H1 (cell line): Measurements from ENCODE around the gene PFKFB3. TPM values are rescaled to one million over a fixed set of nuclear protein-coding genes. Genes with fewer than 3 reads are reported as not detected.

ENCODE experiments used
- CTCF ChIA-PET: fragments of 300-600 bp; sonication (Branson Sonifier 250); formaldehyde crosslinking; loops from one replicate; lab custom pipeline; 2021; ENCODE audit not compliant: partially characterized antibody; lab: Charles Lee
- POLR2A ChIA-PET: fragments of 300-600 bp; sonication (Branson Sonifier 250); formaldehyde crosslinking; loops from one replicate; lab custom pipeline; 2021; ENCODE audit warnings: inconsistent platforms; ENCODE audit not compliant: partially characterized antibody; lab: Charles Lee
- DNase-seq, 2 experiments: peaks; one replicate each; pipeline versions ENCODE4 v3.0.0 to v3.0.0-alpha.2; 2010 to 2022; ENCODE audit warnings: low spot score in 2 of 2, low read depth in 1 of 2, mixed read lengths in 1 of 2
- FAIRE-seq: peaks from 2 replicates; lab custom pipeline; 2011; peaks lifted over from hg19 to GRCh38; lab: Jason Lieb, UNC
- H2AFZ ChIP-seq: 2 replicates; pipeline ENCODE4 v1.8.1; 2012; ENCODE audit warnings: low read length, inconsistent platforms
- H2AK5ac ChIP-seq: 2 replicates; pipeline ENCODE4 v1.6.1; 2013; ENCODE audit warnings: low read depth, low read length
- H2BK120ac ChIP-seq: replicated peaks from 2 replicates; pipeline ENCODE3; 2013; ENCODE audit warnings: low read depth, low read length, inconsistent platforms
- H2BK12ac ChIP-seq: 2 replicates; pipeline ENCODE4 v1.6.1; 2013; ENCODE audit warnings: low read depth, low read length
- H2BK15ac ChIP-seq: 2 replicates; pipeline ENCODE4 v1.6.1; 2013; ENCODE audit warnings: low read length
- H2BK20ac ChIP-seq: 2 replicates; pipeline ENCODE4 v1.6.1; 2013; ENCODE audit warnings: low read length
- H2BK5ac ChIP-seq: 2 replicates; pipeline ENCODE4 v1.6.1; 2013; ENCODE audit warnings: low read depth, low read length
- H3K14ac ChIP-seq: 2 replicates; pipeline ENCODE4 v1.6.1; 2013; ENCODE audit warnings: inconsistent platforms; ENCODE audit not compliant: insufficient read length
- H3K18ac ChIP-seq: 2 replicates; pipeline ENCODE4 v1.6.1; 2013; ENCODE audit warnings: low read length; ENCODE audit errors: extremely low read depth
- H3K23ac ChIP-seq: 2 replicates; pipeline ENCODE4 v1.6.1; 2013; ENCODE audit warnings: inconsistent platforms; ENCODE audit not compliant: insufficient read length
- H3K23me2 ChIP-seq: 2 replicates; pipeline ENCODE4 v1.6.1; 2013; ENCODE audit warnings: low read depth, low read length
- H3K27ac ChIP-seq: 2 replicates; pipeline ENCODE4 v1.6.1; 2011; ENCODE audit warnings: low read depth, low read length, inconsistent platforms
- H3K27me3 ChIP-seq, 4 experiments: replicated peaks in 1 of 4; 1 replicate in 1 of 4; 2 replicates in 3 of 4; pipeline versions ENCODE4 v1.6.1 to v1.8.1; 2011 to 2013; ENCODE audit warnings: low read length in 3 of 4, mild to moderate bottlenecking in 3 of 4, inconsistent platforms in 2 of 4, mixed read lengths in 2 of 4, moderate library complexity in 1 of 4; ENCODE audit not compliant: control insufficient read depth in 3 of 4, insufficient read depth in 3 of 4; ENCODE audit errors: extremely low read depth in 1 of 4
- H3K36me3 ChIP-seq, 4 experiments: 2 replicates each; pipeline versions ENCODE4 v1.6.1 to v1.8.1; 2011 to 2013; ENCODE audit warnings: mild to moderate bottlenecking in 4 of 4, low read length in 3 of 4, moderate library complexity in 2 of 4, control low read depth in 1 of 4, inconsistent platforms in 1 of 4; ENCODE audit not compliant: insufficient read depth in 4 of 4, control insufficient read depth in 2 of 4
- H3K4ac ChIP-seq: replicated peaks from 2 replicates; pipeline ENCODE3; 2013; ENCODE audit warnings: low read length, low read depth, mixed read lengths, inconsistent platforms; ENCODE audit not compliant: insufficient read length
- H3K4me1 ChIP-seq, 4 experiments: replicated peaks in 1 of 4; 1 replicate in 1 of 4; 2 replicates in 3 of 4; pipeline versions ENCODE4 v1.6.1 to v1.8.1; 2011 to 2013; ENCODE audit warnings: low read length in 3 of 4, inconsistent platforms in 2 of 4, mixed read lengths in 1 of 4; ENCODE audit not compliant: insufficient read depth in 4 of 4, control insufficient read depth in 3 of 4
- H3K4me2 ChIP-seq, 2 experiments: 2 replicates each; pipeline versions ENCODE4 v1.6.1 to v1.8.1; 2011 to 2013; ENCODE audit warnings: low read depth in 2 of 2, low read length in 2 of 2, control low read depth in 1 of 2, inconsistent platforms in 1 of 2, mild to moderate bottlenecking in 1 of 2; ENCODE audit not compliant: insufficient read depth in 1 of 2
- H3K4me3 ChIP-seq, 4 experiments: fragments of 200-600, 300-600 bp in 1 of 4; sonication (generic), shearing (Covaris generic), sonication (Bioruptor Twin) in 1 of 4; 2 replicates each; pipeline versions ENCODE4 v1.5.1 to v1.8.1; 2011 to 2016; ENCODE audit warnings: low read length in 4 of 4, low read depth in 3 of 4, control low read depth in 2 of 4, inconsistent platforms in 2 of 4, mild to moderate bottlenecking in 2 of 4, mixed read lengths in 1 of 4, moderate library complexity in 1 of 4; ENCODE audit not compliant: insufficient read depth in 2 of 4; ENCODE audit errors: extremely low read depth in 1 of 4
- H3K56ac ChIP-seq: replicated peaks from 2 replicates; pipeline ENCODE3; 2013; ENCODE audit warnings: low read depth, mild to moderate bottlenecking, mixed read lengths, low read length, inconsistent platforms; ENCODE audit not compliant: insufficient read length
- H3K79me1 ChIP-seq: 2 replicates; pipeline ENCODE4 v1.6.1; 2013; ENCODE audit warnings: low read depth, low read length, control low read depth
- H3K79me2 ChIP-seq, 2 experiments: 2 replicates each; pipeline versions ENCODE4 v1.6.1 to v1.8.1; 2012 to 2013; ENCODE audit warnings: low read length in 2 of 2, mild to moderate bottlenecking in 2 of 2, inconsistent platforms in 1 of 2; ENCODE audit not compliant: insufficient read depth in 2 of 2, control insufficient read depth in 1 of 2
- H3K9ac ChIP-seq, 4 experiments: replicated peaks in 1 of 4; 1 replicate in 1 of 4; 2 replicates in 3 of 4; pipeline versions ENCODE4 v1.6.1 to v1.8.1; 2011 to 2013; ENCODE audit warnings: low read depth in 3 of 4, low read length in 3 of 4, control low read depth in 2 of 4, mild to moderate bottlenecking in 2 of 4, moderate library complexity in 2 of 4, inconsistent platforms in 1 of 4; ENCODE audit errors: extremely low read depth in 1 of 4
- H3K9me3 ChIP-seq, 2 experiments: 2 replicates each; pipeline versions ENCODE4 v1.6.1 to v1.8.1; 2012 to 2013; ENCODE audit warnings: mild to moderate bottlenecking in 2 of 2, moderate library complexity in 2 of 2, control low read depth in 1 of 2, inconsistent platforms in 1 of 2, low read depth in 1 of 2, low read length in 1 of 2, mixed read lengths in 1 of 2; ENCODE audit not compliant: insufficient read depth in 2 of 2
- H4K20me1 ChIP-seq, 2 experiments: replicated peaks in 1 of 2; 2 replicates each; pipeline versions ENCODE3 to v1.8.1; 2011 to 2013; ENCODE audit warnings: inconsistent platforms in 2 of 2, low read length in 2 of 2, mild to moderate bottlenecking in 1 of 2; ENCODE audit not compliant: insufficient read depth in 2 of 2, control insufficient read depth in 1 of 2
- H4K5ac ChIP-seq: 2 replicates; pipeline ENCODE4 v1.6.1; 2013; ENCODE audit warnings: low read length, low read depth, mixed read lengths, inconsistent platforms; ENCODE audit not compliant: insufficient read length
- H4K8ac ChIP-seq: 2 replicates; pipeline ENCODE4 v1.8.0; 2013; ENCODE audit warnings: mild to moderate bottlenecking, moderate library complexity, low read length, inconsistent platforms; ENCODE audit not compliant: insufficient read depth; ENCODE audit errors: extremely low read depth
- H4K91ac ChIP-seq: replicated peaks from 2 replicates; pipeline ENCODE3; 2013; ENCODE audit warnings: low read length, mixed read lengths, inconsistent platforms; ENCODE audit not compliant: insufficient read length
- CHD2 ChIP-seq: IDR thresholded peaks from 2 replicates; pipeline ENCODE4 v1.6.1; 2012; ENCODE audit warnings: low read length, improper control_type of control experiment
- CREB1 ChIP-seq: IDR thresholded peaks from 2 replicates; pipeline ENCODE4 v1.6.1; 2012; ENCODE audit warnings: inconsistent platforms
- CTBP2 ChIP-seq: IDR thresholded peaks from 2 replicates; pipeline ENCODE4 v1.7.0; 2011; ENCODE audit warnings: borderline replicate concordance, mild to moderate bottlenecking, moderate library complexity, mixed read lengths, low read length; ENCODE audit not compliant: insufficient read depth, insufficient read length
- EP300 ChIP-seq, 2 experiments: IDR thresholded peaks; 1 replicate in 1 of 2; 2 replicates in 1 of 2; pipeline ENCODE4 v1.6.1; 2011 to 2012; ENCODE audit warnings: low read depth in 2 of 2, low read length in 2 of 2, mild to moderate bottlenecking in 2 of 2, borderline replicate concordance in 1 of 2, inconsistent platforms in 1 of 2, moderate library complexity in 1 of 2
- EZH2 ChIP-seq: fragments of 200-600 bp; sonication (generic); IDR thresholded peaks from 2 replicates; pipeline ENCODE4 v1.7.1; 2012; ENCODE audit warnings: low read depth, mild to moderate bottlenecking, moderate library complexity, low read length, inconsistent platforms; ENCODE audit not compliant: severe bottlenecking
- FOSL1 ChIP-seq: IDR thresholded peaks from 2 replicates; pipeline ENCODE4 v1.6.1; 2011; ENCODE audit warnings: mild to moderate bottlenecking, low read depth, low read length, moderate library complexity; ENCODE audit not compliant: insufficient read depth
- JUN ChIP-seq: IDR thresholded peaks from 2 replicates; pipeline ENCODE4 v1.6.1; 2011; ENCODE audit warnings: low read depth, mild to moderate bottlenecking, improper control_type of control experiment, low read length
- KDM5A ChIP-seq: fragments of 200-600 bp; IDR thresholded peaks from 2 replicates; pipeline ENCODE4 v1.7.1; 2012; ENCODE audit warnings: mild to moderate bottlenecking, low read length, inconsistent platforms, mixed read lengths
- NANOG ChIP-seq: IDR thresholded peaks from 2 replicates; pipeline ENCODE4 v1.6.1; 2011; ENCODE audit warnings: low read length, low read depth, mild to moderate bottlenecking, inconsistent platforms; ENCODE audit not compliant: insufficient read depth, poor library complexity, severe bottlenecking
- SAP30 ChIP-seq: fragments of 300-600 bp; sonication (generic); IDR thresholded peaks from 2 replicates; pipeline ENCODE4 v1.7.1; 2012; ENCODE audit warnings: low read length, moderate library complexity, mild to moderate bottlenecking, inconsistent platforms; ENCODE audit not compliant: insufficient read depth, insufficient replicate concordance
- SIN3A ChIP-seq, 2 experiments: IDR thresholded peaks in 1 of 2; conservative IDR thresholded peaks in 1 of 2; 2 replicates each; pipeline ENCODE4 v1.6.1; 2011 to 2012; ENCODE audit warnings: low read length in 2 of 2, improper control_type of control experiment in 1 of 2, low read depth in 1 of 2, mild to moderate bottlenecking in 1 of 2
- SIX5 ChIP-seq: IDR thresholded peaks from 2 replicates; pipeline ENCODE4 v1.6.1; 2011; ENCODE audit warnings: mild to moderate bottlenecking, low read depth, low read length
- TEAD4 ChIP-seq: IDR thresholded peaks from 2 replicates; pipeline ENCODE4 v1.6.1; 2012; ENCODE audit warnings: low read depth, low read length, inconsistent platforms, mixed read lengths
- YY1 ChIP-seq: IDR thresholded peaks from 2 replicates; pipeline ENCODE4 v1.6.1; 2011; ENCODE audit warnings: low read depth, mild to moderate bottlenecking, low read length
- WGBS, 2 experiments: shearing (Covaris generic) in 1 of 2; methylation state at CpG; one replicate each; pipeline versions ENCODE4 v1.1.6 to v1.1.7; 2013 to 2015; ENCODE audit warnings: low lambda C conversion rate in 2 of 2, mixed read lengths in 2 of 2, inconsistent platforms in 1 of 2, low coverage in 1 of 2, missing lambda C conversion rate in 1 of 2; ENCODE audit not compliant: insufficient replicate concordance in 2 of 2, insufficient coverage in 1 of 2, insufficient read length in 1 of 2; ENCODE audit errors: extremely low coverage in 1 of 2, missing lambda C conversion rate in 1 of 2; 5-methylcytosine and 5-hydroxymethylcytosine counted together
- polyA plus RNA-seq, 7 experiments: library from polyadenylated mRNA; depleted of rRNA in 3 of 7; stranded (reverse) in 5 of 7; unstranded in 2 of 7; fragments of >200 nt in 5 of 7; fragments of 200-250 nt in 2 of 7; gene quantifications; 1 replicate in 5 of 7; 2 replicates in 1 of 7; 4 replicates in 1 of 7; pipeline versions ENCODE4 v1.2.1 to v1.2.3, GENCODE V29; 2011 to 2013; ENCODE audit warnings: missing spikeins in 2 of 7, mixed read lengths in 2 of 7
- total RNA-seq: library from RNA; stranded (reverse); fragmentation: NEBNext Ultra II Directional; extraction: Animal tissue kit (Norgen Biotek cat#: 25700); gene quantifications from 2 replicates; pipeline ENCODE4 v1.2.1, GENCODE V29; 2021

Gene PFKFB3
- total and polyA plus RNA-seq, 2 of the 8 experiments (the other 6 are each of a cell fraction or from before 2014, with no cell fraction given) = 15.6 to 32.0 TPM

- Histone ChIP-seq H2BK12ac (no peak overlapping the region), H3K36me3 (no peaks in the 10 kb centered on the region), H3K18ac (no peak overlapping the region), H3K4me3 (no peak overlapping the region), H3K4ac (no peak overlapping the region), H3K23me2 (no peaks in the 10 kb centered on the region), H4K91ac (no peak overlapping the region), H2BK20ac (no peak overlapping the region), H3K56ac (no peak overlapping the region), H2BK5ac (no peak overlapping the region), H2BK15ac (no peak overlapping the region), H4K20me1 (peaks cover 0 to 2% of the 10 kb centered on the region in 2 experiments), H4K8ac (no peak overlapping the region), H3K4me2 (no peak overlapping the region), H2BK120ac (no peak overlapping the region), H3K27me3 (no peaks in the 10 kb centered on the region), H3K14ac (no peak overlapping the region), H2AK5ac (no peak overlapping the region), H3K4me1 (peaks cover 0 to 4% (median 2%) of the 10 kb centered on the region in 4 experiments; a peak in 2 of 7 replicates), H3K9me3 (no peaks in the 10 kb centered on the region), H3K23ac (no peak overlapping the region), H2AFZ (no peak overlapping the region), H3K9ac (no peak overlapping the region), H3K27ac (no peak overlapping the region), H3K79me2 (no peaks in the 10 kb centered on the region), H4K5ac (no peak overlapping the region), H3K79me1 (no peaks in the 10 kb centered on the region)
- FAIRE-seq (no peak), DNase-seq (no peak)
- ChIA-PET CTCF (no interaction called here), POLR2A (no interaction called here)
- WGBS, 2 experiments = 94% methylated on average over 8 of the region's 8 CpGs; no CpG with 5 or more reads in 1 of the 2 experiments
- TF ChIP-seq FOSL1 (no peak), CTBP2 (no peak), YY1 (no peak), TEAD4 (no peak), CHD2 (no peak), SIN3A (conservative IDR thresholded peaks at IDR 0.05 in 1 of 2, IDR thresholded peaks at IDR 0.05 in 1 of 2; ENCODE audit: low read depth in 1 of 2, low read length in 2 of 2) (no peak), JUN (no peak), EZH2 (no peak), NANOG (no peak), EP300 (IDR thresholded peaks at IDR 0.05; ENCODE audit: borderline replicate concordance in 1 of 2, low read depth in 2 of 2, low read length in 2 of 2) (no peak), CREB1 (no peak), SAP30 (no peak), KDM5A (no peak), SIX5 (no peak)
These were observed 80.9 kb downstream of the PFKFB3 start for GRCh38 chr10:6283655-6284054.
